GM21515 (cell line): ENCODE results near the gene ZC3H8.

ENCODE experiments used
- ATAC-seq: cut with Tn5 transposase; IDR thresholded peaks from one replicate; pipeline ENCODE4 v1.9.1; 2021; ENCODE audit not compliant: unreplicated experiment

Gene ZC3H8

DNA sequence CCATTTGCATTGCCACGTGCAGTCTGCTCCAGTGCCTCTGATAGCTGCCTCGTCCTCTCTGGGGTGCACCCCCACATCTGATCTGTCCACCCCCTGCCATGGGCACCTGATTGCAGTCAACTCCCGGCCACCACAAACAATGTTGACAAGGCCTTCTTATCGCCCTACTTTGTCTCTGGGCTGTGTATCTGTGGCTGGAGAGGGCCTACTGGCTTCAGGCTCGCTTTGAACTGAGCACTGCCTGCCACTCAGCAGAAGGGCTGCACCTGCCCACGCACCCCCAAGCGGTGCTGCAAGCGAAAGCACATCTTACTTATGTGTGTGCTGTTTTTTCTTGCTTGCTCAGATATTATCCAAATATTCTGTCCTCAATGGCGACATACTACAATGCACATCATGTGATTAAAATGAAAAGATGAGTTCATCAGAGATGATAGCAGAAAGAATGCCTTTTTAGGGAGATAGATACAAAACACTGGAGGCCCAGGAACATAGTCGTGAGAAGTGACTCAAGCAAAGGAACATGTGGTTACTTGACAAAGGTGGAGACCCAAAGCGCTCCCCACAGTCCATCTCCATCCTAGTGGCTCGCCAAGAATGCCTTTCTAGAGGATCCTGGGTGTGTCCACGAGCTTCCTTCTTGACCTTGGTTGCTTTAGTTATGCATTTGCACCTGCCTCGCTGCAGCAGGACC lies 87.9 kb downstream of the ZC3H8 start:
- no peak for ATAC-seq

DNA sequence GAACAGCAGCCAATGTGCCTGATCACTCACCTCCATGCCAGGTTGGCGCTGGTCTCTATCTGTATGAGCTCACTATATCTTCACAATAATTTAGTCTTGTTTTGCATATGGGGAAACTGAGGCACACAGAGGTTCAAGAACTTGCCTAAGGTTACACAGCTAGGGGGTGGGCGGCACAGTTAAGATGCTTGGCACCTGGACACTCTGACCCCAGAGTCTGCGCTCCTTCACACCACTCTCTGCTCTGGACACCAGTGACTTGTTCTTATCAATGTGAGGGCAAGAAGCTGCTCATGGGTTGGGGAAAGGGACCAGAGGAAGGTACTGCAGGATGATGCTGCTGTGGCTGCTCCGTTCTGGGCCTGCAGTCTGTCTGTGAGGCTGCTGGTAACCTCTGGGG lies 89.5 kb downstream of the ZC3H8 start:
- ATAC-seq = no peak

DNA sequence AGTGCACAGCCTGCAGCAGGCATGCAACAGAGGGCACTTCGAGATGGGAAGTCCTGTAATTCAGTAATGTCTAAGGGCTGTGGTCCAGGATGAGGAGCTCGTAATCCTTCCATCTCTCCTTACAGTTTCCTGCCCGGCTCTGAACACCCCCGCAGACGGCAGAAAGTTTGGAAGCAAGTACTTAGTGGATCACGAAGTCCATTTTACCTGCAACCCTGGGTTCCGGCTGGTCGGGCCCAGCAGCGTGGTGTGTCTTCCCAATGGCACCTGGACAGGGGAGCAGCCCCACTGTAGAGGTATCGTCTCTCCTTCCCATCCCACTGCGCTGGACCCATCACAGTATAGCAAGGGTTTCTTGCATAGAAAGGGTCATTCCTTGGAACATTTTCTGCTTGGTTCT lies 90.0 kb downstream of the ZC3H8 start:
- no peak for ATAC-seq

DNA sequence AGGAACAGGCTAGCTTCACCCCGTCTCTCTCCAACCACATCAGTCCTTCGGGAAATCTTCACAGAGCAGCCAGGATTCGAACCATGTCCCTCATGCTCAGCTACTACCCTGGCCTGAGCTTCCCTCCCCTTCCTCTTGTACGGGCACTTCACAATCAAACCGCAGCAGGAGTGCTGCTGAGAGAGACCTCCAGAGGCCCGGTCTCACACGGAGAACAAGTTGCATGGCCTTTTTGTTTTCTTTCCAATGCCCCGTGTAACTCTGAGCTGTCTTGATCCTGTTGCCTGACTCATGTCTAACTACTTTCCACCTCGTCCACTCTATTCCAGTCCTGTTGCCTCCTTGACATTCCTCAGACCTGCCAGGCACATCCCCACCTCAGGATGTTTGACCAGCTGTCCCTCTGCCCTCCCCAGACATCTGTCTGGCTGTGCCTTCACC lies 91.3 kb downstream of the ZC3H8 start:
- ATAC-seq = no peak

DNA sequence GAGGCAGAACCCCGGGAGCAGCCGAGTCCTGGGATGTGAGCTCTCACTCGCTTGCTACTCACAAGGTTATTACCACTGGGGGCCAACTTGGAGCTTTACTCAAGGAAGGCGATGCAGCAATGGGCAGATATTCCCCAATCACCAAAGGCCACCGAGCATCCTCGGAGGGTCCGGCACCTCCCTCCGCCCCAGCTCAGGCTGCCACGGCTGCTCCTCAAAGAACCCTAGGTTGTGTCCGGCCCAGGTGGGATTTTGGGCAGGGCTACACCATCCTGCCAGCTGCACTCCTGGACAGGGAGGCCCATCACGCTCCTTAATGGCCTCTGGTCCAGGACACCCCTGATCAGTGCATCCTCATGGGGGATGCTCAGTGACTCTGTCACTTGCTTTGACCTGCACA lies 91.9 kb downstream of the ZC3H8 start:
- no peak for ATAC-seq

DNA sequence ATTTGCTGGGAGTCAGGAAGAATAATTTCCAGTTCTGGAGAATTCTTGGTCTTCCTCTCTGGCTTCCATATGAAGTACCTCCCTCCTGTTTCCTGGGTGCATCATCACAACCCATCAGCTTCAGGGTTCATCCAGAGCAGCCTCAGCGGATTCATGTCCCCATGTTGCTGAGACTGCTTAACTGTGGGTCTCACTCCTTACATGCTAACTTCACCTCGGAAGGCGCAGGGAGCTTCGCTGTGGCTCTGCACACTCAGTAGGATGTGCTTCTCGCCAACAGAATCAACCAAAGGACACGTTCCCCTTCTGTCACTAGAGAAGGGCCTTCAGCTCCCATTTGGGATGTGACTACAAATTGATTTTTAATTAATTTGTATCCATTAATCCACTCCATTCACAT lies 92.5 kb downstream of the ZC3H8 start:
- no peak for ATAC-seq
